H1 (cell line): Measurements from ENCODE around the gene GUCY1B1.

ENCODE experiments used
- BRCA1 ChIP-seq: IDR thresholded peaks from 2 replicates; pipeline ENCODE4 v1.6.1; 2012; ENCODE audit warnings: low read depth, low read length, improper control_type of control experiment
- CHD7 ChIP-seq: fragments of 300-600 bp; sonication (generic); IDR thresholded peaks from 2 replicates; pipeline ENCODE4 v1.7.1; 2012; ENCODE audit warnings: low read length, moderate library complexity, mild to moderate bottlenecking, inconsistent platforms; ENCODE audit not compliant: insufficient replicate concordance
- CREB1 ChIP-seq: IDR thresholded peaks from 2 replicates; pipeline ENCODE4 v1.6.1; 2012; ENCODE audit warnings: inconsistent platforms
- CTCF ChIP-seq, 3 experiments: IDR thresholded peaks; 1 replicate in 2 of 3; 2 replicates in 1 of 3; pipeline versions ENCODE4 v1.5.1 to v1.6.1; 2011; ENCODE audit warnings: low read length in 3 of 3, mild to moderate bottlenecking in 3 of 3, inconsistent platforms in 2 of 3, low read depth in 1 of 3, moderate library complexity in 1 of 3; ENCODE audit not compliant: insufficient read depth in 1 of 3; ENCODE audit errors: control extremely low read depth in 1 of 3
- EP300 ChIP-seq, 2 experiments: IDR thresholded peaks; 1 replicate in 1 of 2; 2 replicates in 1 of 2; pipeline ENCODE4 v1.6.1; 2011 to 2012; ENCODE audit warnings: low read depth in 2 of 2, low read length in 2 of 2, mild to moderate bottlenecking in 2 of 2, borderline replicate concordance in 1 of 2, inconsistent platforms in 1 of 2, moderate library complexity in 1 of 2
- EZH2 ChIP-seq: fragments of 200-600 bp; sonication (generic); IDR thresholded peaks from 2 replicates; pipeline ENCODE4 v1.7.1; 2012; ENCODE audit warnings: low read depth, mild to moderate bottlenecking, moderate library complexity, low read length, inconsistent platforms; ENCODE audit not compliant: severe bottlenecking
- GABPA ChIP-seq: IDR thresholded peaks from 2 replicates; pipeline ENCODE4 v1.6.1; 2011; ENCODE audit warnings: mild to moderate bottlenecking, low read length, moderate library complexity, borderline replicate concordance; ENCODE audit not compliant: insufficient read depth
- MAX ChIP-seq: IDR thresholded peaks from 2 replicates; pipeline ENCODE4 v1.6.1; 2012; ENCODE audit warnings: inconsistent platforms
- POLR2A ChIP-seq, 2 experiments: IDR thresholded peaks; 1 replicate in 1 of 2; 2 replicates in 1 of 2; pipeline ENCODE4 v1.6.1; 2011; ENCODE audit warnings: low read depth in 2 of 2, low read length in 2 of 2, mild to moderate bottlenecking in 2 of 2; ENCODE audit errors: control extremely low read depth in 1 of 2
- SIRT6 ChIP-seq: IDR thresholded peaks from one replicate; pipeline ENCODE4 v1.7.1; 2012; ENCODE audit warnings: low read length, inconsistent platforms
- SP1 ChIP-seq: IDR thresholded peaks from 2 replicates; pipeline ENCODE4 v1.6.1; 2011; ENCODE audit warnings: low read depth, low read length
- SUZ12 ChIP-seq: fragments of 200-600 bp; sonication (generic); IDR thresholded peaks from 2 replicates; pipeline ENCODE4 v1.6.1; 2012; ENCODE audit warnings: mild to moderate bottlenecking, inconsistent platforms, low read length, moderate library complexity, mixed read lengths
- TAF7 ChIP-seq: optimal IDR thresholded peaks from 2 replicates; pipeline ENCODE3; 2011; ENCODE audit warnings: low read depth, mild to moderate bottlenecking, inconsistent platforms, low read length, moderate library complexity, borderline replicate concordance
- TF ChIP-seq, protein P1 (sequence below): IDR thresholded peaks from 2 replicates; pipeline ENCODE4 v1.6.1; 2011; ENCODE audit warnings: low read depth, mild to moderate bottlenecking, low read length; ENCODE audit not compliant: insufficient read depth

GRCh38 chr4:155734951-155735350 lies 23.9 kb upstream of the GUCY1B1 start:
- TF ChIP-seq, protein P1, sequence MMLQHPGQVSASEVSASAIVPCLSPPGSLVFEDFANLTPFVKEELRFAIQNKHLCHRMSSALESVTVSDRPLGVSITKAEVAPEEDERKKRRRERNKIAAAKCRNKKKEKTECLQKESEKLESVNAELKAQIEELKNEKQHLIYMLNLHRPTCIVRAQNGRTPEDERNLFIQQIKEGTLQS, result no peak
- TF ChIP-seq CTCF (IDR thresholded peaks at IDR 0.05; ENCODE audit: control extremely low read depth in 1 of 3, insufficient read depth in 1 of 3, low read depth in 1 of 3, low read length in 3 of 3), result no peak
- TF ChIP-seq SP1, result no peak
- TF ChIP-seq POLR2A (IDR thresholded peaks at IDR 0.05; ENCODE audit: control extremely low read depth in 1 of 2, low read depth in 2 of 2, low read length in 2 of 2), result no peak
- no peak for TF ChIP-seq TAF7
- no peak for TF ChIP-seq MAX
- no peak for TF ChIP-seq GABPA
- no peak for TF ChIP-seq EP300 (IDR thresholded peaks at IDR 0.05; ENCODE audit: borderline replicate concordance in 1 of 2, low read depth in 2 of 2, low read length in 2 of 2)
- TF ChIP-seq SUZ12, result no peak
- TF ChIP-seq CREB1, result no peak
- TF ChIP-seq EZH2, result no peak
- no peak for TF ChIP-seq SIRT6
- TF ChIP-seq CHD7, result no peak
- TF ChIP-seq BRCA1, result no peak
